H9 (cell line): ENCODE measurements around the gene FAIM2. TPM values are rescaled to one million over a fixed set of nuclear protein-coding genes. Genes with fewer than 3 reads are reported as not detected.

ENCODE experiments used
- DNase-seq: peaks from one replicate; pipeline ENCODE4 v3.0.0-alpha.2; 2017
- H2AFZ ChIP-seq: one replicate; pipeline ENCODE4 v1.6.1; 2013; ENCODE audit warnings: mild to moderate bottlenecking, low read length, control low read depth, moderate library complexity
- H2AK5ac ChIP-seq: 2 replicates; pipeline ENCODE4 v1.6.1; 2013; ENCODE audit warnings: low read length, control low read depth, mixed read lengths; ENCODE audit not compliant: insufficient read length
- H2BK120ac ChIP-seq: one replicate; pipeline ENCODE4 v1.6.1; 2013; ENCODE audit warnings: low read depth, mild to moderate bottlenecking, low read length, control low read depth, inconsistent platforms; ENCODE audit not compliant: poor library complexity, severe bottlenecking
- H2BK12ac ChIP-seq: 2 replicates; pipeline ENCODE4 v1.6.1; 2013; ENCODE audit warnings: low read length, control low read depth, mixed read lengths, low read depth; ENCODE audit not compliant: insufficient read length
- H2BK15ac ChIP-seq: 2 replicates; pipeline ENCODE4 v1.6.1; 2013; ENCODE audit warnings: low read depth, low read length, control low read depth
- H2BK20ac ChIP-seq: one replicate; pipeline ENCODE4 v1.6.1; 2013; ENCODE audit warnings: low read depth, mild to moderate bottlenecking, low read length, control low read depth, inconsistent platforms; ENCODE audit not compliant: poor library complexity, severe bottlenecking
- H2BK5ac ChIP-seq: 2 replicates; pipeline ENCODE4 v1.6.1; 2013; ENCODE audit warnings: low read length, control low read depth, mixed read lengths; ENCODE audit not compliant: insufficient read length
- H3K14ac ChIP-seq: 2 replicates; pipeline ENCODE4 v1.6.1; 2013; ENCODE audit warnings: low read length, control low read depth; ENCODE audit not compliant: insufficient read depth
- H3K18ac ChIP-seq: 2 replicates; pipeline ENCODE4 v1.6.1; 2013; ENCODE audit warnings: low read depth, mild to moderate bottlenecking, mixed read lengths, low read length, control low read depth; ENCODE audit not compliant: insufficient read length
- H3K23ac ChIP-seq: 2 replicates; pipeline ENCODE4 v1.6.1; 2013; ENCODE audit warnings: low read length, control low read depth, mixed read lengths, low read depth; ENCODE audit not compliant: insufficient read length
- H3K23me2 ChIP-seq: 2 replicates; pipeline ENCODE4 v1.6.1; 2013; ENCODE audit warnings: low read depth, mild to moderate bottlenecking, mixed read lengths, low read length, control low read depth; ENCODE audit not compliant: insufficient read length, poor library complexity, severe bottlenecking
- H3K27ac ChIP-seq: 2 replicates; pipeline ENCODE4 v1.5.1; 2013; ENCODE audit warnings: low read length, control low read depth, mixed read lengths, low read depth; ENCODE audit not compliant: insufficient read length
- H3K27me3 ChIP-seq: 2 replicates; pipeline ENCODE4 v1.6.1; 2013; ENCODE audit warnings: low read length, control low read depth, inconsistent platforms; ENCODE audit not compliant: insufficient read depth
- H3K4ac ChIP-seq: 2 replicates; pipeline ENCODE4 v1.6.1; 2013; ENCODE audit warnings: low read depth, mild to moderate bottlenecking, control low read depth, inconsistent platforms, low read length, moderate library complexity
- H3K4me1 ChIP-seq: 2 replicates; pipeline ENCODE4 v1.6.1; 2013; ENCODE audit warnings: low read length, control low read depth, inconsistent platforms; ENCODE audit not compliant: insufficient read depth
- H3K4me2 ChIP-seq: 2 replicates; pipeline ENCODE4 v1.6.1; 2013; ENCODE audit warnings: low read length, control low read depth, mixed read lengths; ENCODE audit not compliant: insufficient read length, insufficient read depth
- H3K56ac ChIP-seq: 2 replicates; pipeline ENCODE4 v1.6.1; 2013; ENCODE audit warnings: low read depth, mild to moderate bottlenecking, mixed read lengths, low read length, control low read depth; ENCODE audit not compliant: insufficient read length
- H3K79me1 ChIP-seq: 2 replicates; pipeline ENCODE4 v1.6.1; 2013; ENCODE audit warnings: low read depth, mild to moderate bottlenecking, moderate library complexity, low read length, control low read depth, inconsistent platforms; ENCODE audit not compliant: insufficient read depth, poor library complexity, severe bottlenecking
- H3K79me2 ChIP-seq: 2 replicates; pipeline ENCODE4 v1.6.1; 2013; ENCODE audit warnings: low read length, control low read depth, inconsistent platforms; ENCODE audit not compliant: insufficient read depth
- H3K9ac ChIP-seq: 2 replicates; pipeline ENCODE4 v1.6.1; 2013; ENCODE audit warnings: low read length, control low read depth, mixed read lengths; ENCODE audit not compliant: insufficient read length; ENCODE audit errors: extremely low read depth
- H3K9me3 ChIP-seq: one replicate; pipeline ENCODE4 v1.6.1; 2013; ENCODE audit warnings: low read depth, low read length, inconsistent platforms; ENCODE audit not compliant: control insufficient read depth
- H3T11ph ChIP-seq: one replicate; pipeline ENCODE4 v1.6.1; 2013; ENCODE audit warnings: mild to moderate bottlenecking, low read length, control low read depth, inconsistent platforms
- H4K20me1 ChIP-seq: one replicate; pipeline ENCODE4 v1.6.1; 2013; ENCODE audit not compliant: control insufficient read depth, insufficient read length, insufficient read depth
- H4K5ac ChIP-seq: 2 replicates; pipeline ENCODE4 v1.6.1; 2013; ENCODE audit warnings: low read depth, mild to moderate bottlenecking, mixed read lengths, low read length, control low read depth; ENCODE audit not compliant: insufficient read length
- H4K8ac ChIP-seq: replicated peaks from 2 replicates; pipeline ENCODE4 v1.6.1; 2013; ENCODE audit warnings: low read length, control low read depth, mixed read lengths, low read depth; ENCODE audit not compliant: insufficient read length
- H4K91ac ChIP-seq: 2 replicates; pipeline ENCODE4 v1.6.1; 2013; ENCODE audit warnings: low read depth, mild to moderate bottlenecking, moderate library complexity, mixed read lengths, low read length, control low read depth; ENCODE audit not compliant: insufficient read length
- H3K27ac Mint-ChIP-seq, 3 experiments: 2 replicates in 2 of 3; 3 replicates in 1 of 3; pipeline ENCODE4 v1.8.0; 2020 to 2021; ENCODE audit warnings: mixed read lengths in 3 of 3, mild to moderate bottlenecking in 1 of 3, moderate library complexity in 1 of 3
- H3K27me3 Mint-ChIP-seq: 2 replicates; pipeline ENCODE4 v1.8.0; 2021; ENCODE audit warnings: low read depth, mild to moderate bottlenecking, moderate library complexity, mixed read lengths
- H3K36me3 Mint-ChIP-seq, 3 experiments: 2 replicates in 2 of 3; 3 replicates in 1 of 3; pipeline ENCODE4 v1.8.0; 2020 to 2021; ENCODE audit warnings: low read depth in 3 of 3, mixed read lengths in 3 of 3; ENCODE audit not compliant: insufficient read depth in 1 of 3
- H3K4me1 Mint-ChIP-seq, 2 experiments: 2 replicates each; pipeline ENCODE4 v1.8.0; 2020; ENCODE audit warnings: mixed read lengths in 2 of 2
- H3K4me3 Mint-ChIP-seq, 2 experiments: 2 replicates in 1 of 2; 3 replicates in 1 of 2; pipeline ENCODE4 v1.8.0; 2020 to 2021; ENCODE audit warnings: mild to moderate bottlenecking in 2 of 2, mixed read lengths in 2 of 2, moderate library complexity in 1 of 2
- H3K9me3 Mint-ChIP-seq, 2 experiments: 2 replicates in 1 of 2; 3 replicates in 1 of 2; pipeline ENCODE4 v1.8.0; 2020; ENCODE audit warnings: mild to moderate bottlenecking in 2 of 2, mixed read lengths in 2 of 2, moderate library complexity in 1 of 2
- WGBS: extraction: QIAGEN DNeasy Blood & Tissue Kit; methylation state at CpG from one replicate; pipeline ENCODE4 v1.1.7; 2013; ENCODE audit warnings: missing lambda C conversion rate, low lambda C conversion rate, mixed read lengths; ENCODE audit not compliant: insufficient read length; ENCODE audit errors: extremely low coverage; 5-methylcytosine and 5-hydroxymethylcytosine counted together
- total RNA-seq: library from RNA; stranded (reverse); gene quantifications from 2 replicates; pipeline ENCODE4 v1.2.1, GENCODE V29; 2021
- TF ChIP-seq, protein P1 (sequence below): fragments of 200-600 bp; sonication (generic); conservative IDR thresholded peaks from 3 replicates; pipeline ENCODE4 v1.8.0; 2021; ENCODE audit warnings: antibody characterized with exemption, mild to moderate bottlenecking

Gene FAIM2
- total RNA-seq, 1 experiment from 2014 or later, result 0.42 TPM

DNA sequence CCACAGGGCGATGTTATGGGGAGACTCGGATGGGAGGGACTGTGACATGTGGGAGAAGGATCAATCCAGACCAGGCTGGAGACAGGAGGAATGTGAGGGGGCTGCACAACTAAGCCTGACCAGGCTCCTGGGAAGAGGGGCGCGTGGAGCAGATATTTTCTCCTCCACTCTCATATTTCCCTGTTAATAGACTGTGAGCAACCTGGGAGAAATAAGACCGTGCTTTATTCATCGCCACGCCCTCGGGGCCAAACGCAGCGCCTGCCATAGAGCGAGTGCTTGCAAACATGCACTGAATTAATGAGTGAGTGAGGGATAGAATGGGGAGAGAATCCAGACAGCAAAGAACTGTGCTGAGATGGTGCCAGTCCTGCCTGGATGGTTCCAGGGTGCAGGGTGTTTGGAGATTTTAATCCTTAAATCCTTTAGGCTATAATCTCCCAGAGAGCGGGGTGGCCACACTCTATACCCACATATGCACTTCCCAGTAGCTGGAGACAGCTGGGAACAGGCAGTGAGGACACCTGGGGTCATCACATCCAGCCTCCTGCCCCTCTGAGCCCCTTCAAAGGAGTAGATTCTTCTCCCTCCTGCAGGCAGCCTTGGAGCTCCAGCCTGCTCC, 13.6 kb upstream of the FAIM2 start:
- WGBS, result no CpG with 5 or more reads among the region's 12 CpGs
- H3K27me3 Mint-ChIP-seq, result peaks cover 13% of the 10 kb centered on the region
- H3K4me2 ChIP-seq, result no peak overlapping the region
- H3K4ac ChIP-seq, result no peak overlapping the region
- no peaks in the 10 kb centered on the region for H3K79me1 ChIP-seq
- H3K27ac ChIP-seq, result no peak overlapping the region
- no peak overlapping the region for H3K56ac ChIP-seq
- no peaks in the 10 kb centered on the region for H3K36me3 Mint-ChIP-seq
- H3K23ac ChIP-seq, result no peak overlapping the region
- TF ChIP-seq, protein P1, sequence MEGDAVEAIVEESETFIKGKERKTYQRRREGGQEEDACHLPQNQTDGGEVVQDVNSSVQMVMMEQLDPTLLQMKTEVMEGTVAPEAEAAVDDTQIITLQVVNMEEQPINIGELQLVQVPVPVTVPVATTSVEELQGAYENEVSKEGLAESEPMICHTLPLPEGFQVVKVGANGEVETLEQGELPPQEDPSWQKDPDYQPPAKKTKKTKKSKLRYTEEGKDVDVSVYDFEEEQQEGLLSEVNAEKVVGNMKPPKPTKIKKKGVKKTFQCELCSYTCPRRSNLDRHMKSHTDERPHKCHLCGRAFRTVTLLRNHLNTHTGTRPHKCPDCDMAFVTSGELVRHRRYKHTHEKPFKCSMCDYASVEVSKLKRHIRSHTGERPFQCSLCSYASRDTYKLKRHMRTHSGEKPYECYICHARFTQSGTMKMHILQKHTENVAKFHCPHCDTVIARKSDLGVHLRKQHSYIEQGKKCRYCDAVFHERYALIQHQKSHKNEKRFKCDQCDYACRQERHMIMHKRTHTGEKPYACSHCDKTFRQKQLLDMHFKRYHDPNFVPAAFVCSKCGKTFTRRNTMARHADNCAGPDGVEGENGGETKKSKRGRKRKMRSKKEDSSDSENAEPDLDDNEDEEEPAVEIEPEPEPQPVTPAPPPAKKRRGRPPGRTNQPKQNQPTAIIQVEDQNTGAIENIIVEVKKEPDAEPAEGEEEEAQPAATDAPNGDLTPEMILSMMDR, result no peak
- no peak overlapping the region for H3K4me3 Mint-ChIP-seq
- no peak overlapping the region for H3K27ac Mint-ChIP-seq
- H2BK120ac ChIP-seq, result no peak overlapping the region
- H2AK5ac ChIP-seq, result no peak overlapping the region
- H2BK20ac ChIP-seq, result no peak overlapping the region
- no peaks in the 10 kb centered on the region for H3K23me2 ChIP-seq
- H2AFZ ChIP-seq, result no peak overlapping the region
- no peak overlapping the region for H2BK12ac ChIP-seq
- H3K9me3 Mint-ChIP-seq, result no peaks in the 10 kb centered on the region; a peak in 1 of 5 replicates
- H3K9me3 ChIP-seq, result no peaks in the 10 kb centered on the region
- no peaks in the 10 kb centered on the region for H3K79me2 ChIP-seq
- no peak overlapping the region for H3K14ac ChIP-seq
- H3K4me1 ChIP-seq, result no peaks in the 10 kb centered on the region
- H3T11ph ChIP-seq, result no peak overlapping the region
- no peak overlapping the region for H2BK5ac ChIP-seq
- no peak overlapping the region for H4K5ac ChIP-seq
- H3K9ac ChIP-seq, result no peak overlapping the region
- no peak overlapping the region for H3K18ac ChIP-seq
- H4K20me1 ChIP-seq, result no peaks in the 10 kb centered on the region
- H3K4me1 Mint-ChIP-seq, result peaks cover 16 to 20% of the 10 kb centered on the region in 2 experiments
- no peak overlapping the region for H4K8ac ChIP-seq
- H4K91ac ChIP-seq, result no peak overlapping the region
- H2BK15ac ChIP-seq, result no peak overlapping the region
- no peak for DNase-seq
- no peaks in the 10 kb centered on the region for H3K27me3 ChIP-seq
